ENCODE data around the gene CSF3R.

CSF3R gene

DNA sequence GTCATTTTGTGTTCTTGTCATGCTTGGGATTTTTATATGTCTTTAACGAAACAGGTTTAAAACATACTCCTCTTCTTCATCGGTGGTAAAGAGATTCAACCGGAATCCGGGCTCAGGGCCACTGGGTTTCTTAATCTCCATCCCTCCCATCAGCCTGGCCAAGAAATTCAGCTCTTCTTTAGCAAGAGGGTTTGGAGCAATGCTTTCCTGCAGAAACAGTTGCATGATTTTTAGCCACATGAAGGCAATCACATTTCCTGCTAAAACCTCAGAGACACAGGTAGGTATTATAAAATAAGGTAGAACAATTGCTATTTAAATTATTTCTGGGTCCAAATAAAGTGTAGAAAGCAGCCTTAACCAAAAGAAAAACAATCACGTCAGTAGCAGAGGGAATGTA is 62.3 kb downstream of the CSF3R start:
- CTCF ChIA-PET: interaction anchor here (0.7 to 2.6 kb wide), 14 partner anchors 9 to 321 kb away, joined by 3 to 21 read pairs (median 3); partner anchors contain the start of gene LSM10
- POLR2A ChIA-PET: no interaction called here
- DNase-seq (ENCODE audit: extremely low spot score): no peak
- TF ChIP-seq, protein P1, sequence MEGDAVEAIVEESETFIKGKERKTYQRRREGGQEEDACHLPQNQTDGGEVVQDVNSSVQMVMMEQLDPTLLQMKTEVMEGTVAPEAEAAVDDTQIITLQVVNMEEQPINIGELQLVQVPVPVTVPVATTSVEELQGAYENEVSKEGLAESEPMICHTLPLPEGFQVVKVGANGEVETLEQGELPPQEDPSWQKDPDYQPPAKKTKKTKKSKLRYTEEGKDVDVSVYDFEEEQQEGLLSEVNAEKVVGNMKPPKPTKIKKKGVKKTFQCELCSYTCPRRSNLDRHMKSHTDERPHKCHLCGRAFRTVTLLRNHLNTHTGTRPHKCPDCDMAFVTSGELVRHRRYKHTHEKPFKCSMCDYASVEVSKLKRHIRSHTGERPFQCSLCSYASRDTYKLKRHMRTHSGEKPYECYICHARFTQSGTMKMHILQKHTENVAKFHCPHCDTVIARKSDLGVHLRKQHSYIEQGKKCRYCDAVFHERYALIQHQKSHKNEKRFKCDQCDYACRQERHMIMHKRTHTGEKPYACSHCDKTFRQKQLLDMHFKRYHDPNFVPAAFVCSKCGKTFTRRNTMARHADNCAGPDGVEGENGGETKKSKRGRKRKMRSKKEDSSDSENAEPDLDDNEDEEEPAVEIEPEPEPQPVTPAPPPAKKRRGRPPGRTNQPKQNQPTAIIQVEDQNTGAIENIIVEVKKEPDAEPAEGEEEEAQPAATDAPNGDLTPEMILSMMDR (IDR thresholded peaks at IDR 0.05; ENCODE audit: control extremely low read depth, extremely low read depth, low read depth, missing control alignments): no peak

DNA sequence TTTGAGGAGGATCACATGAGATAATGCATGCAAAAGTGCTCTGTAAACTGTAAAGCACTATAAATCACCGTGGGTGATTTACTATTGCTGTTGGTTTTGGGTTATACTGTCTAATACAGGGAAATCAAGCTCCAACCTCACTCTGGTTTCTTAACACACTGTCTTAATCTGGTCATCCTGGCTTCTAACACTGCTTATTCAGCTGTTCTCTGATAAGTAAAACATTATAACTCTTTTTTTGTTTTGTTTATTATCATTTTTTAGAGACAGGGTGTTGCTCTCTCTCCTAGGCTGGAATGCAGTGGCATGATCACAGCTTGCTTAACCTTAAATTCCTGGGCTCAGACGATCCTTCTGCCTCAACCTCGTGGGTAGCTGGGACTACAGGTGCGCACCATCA is 63.1 kb downstream of the CSF3R start:
- CTCF ChIA-PET: interaction anchor here (0.7 to 2.6 kb wide), 18 partner anchors 8 to 320 kb away, joined by 3 to 21 read pairs (median 4); partner anchors contain the start of gene LSM10
- POLR2A ChIA-PET: no interaction called here
- TF ChIP-seq, protein P1 (IDR thresholded peaks at IDR 0.05; ENCODE audit: control extremely low read depth, extremely low read depth, low read depth, missing control alignments): no peak
- no peak for DNase-seq (ENCODE audit: extremely low spot score)

DNA sequence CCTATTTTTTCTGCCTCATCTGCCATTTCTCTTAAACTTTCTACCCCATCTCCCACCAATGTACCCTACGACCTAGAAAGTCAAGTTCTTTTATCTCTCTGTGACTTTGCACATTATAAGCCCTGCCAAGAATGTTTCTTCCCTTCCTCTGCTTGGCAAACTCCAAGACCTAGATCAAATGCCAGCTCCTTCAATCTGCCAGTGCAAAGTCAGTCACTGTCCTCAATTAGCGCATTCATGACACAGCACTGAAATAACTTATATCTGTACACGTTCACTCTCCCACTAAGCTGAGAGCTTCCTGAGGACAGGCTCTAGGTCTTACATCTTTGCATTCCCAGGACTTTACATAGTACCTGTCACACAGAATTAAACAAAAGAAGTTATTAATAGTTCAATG is 63.6 kb downstream of the CSF3R start:
- TF ChIP-seq, protein P1 (IDR thresholded peaks at IDR 0.05; ENCODE audit: control extremely low read depth, extremely low read depth, low read depth, missing control alignments): no peak
- no peak for DNase-seq (ENCODE audit: extremely low spot score)
- ChIA-PET CTCF (interaction anchor here (1.1 to 2.6 kb wide), 13 partner anchors 10 to 78 kb away, joined by 3 to 21 read pairs (median 4); no protein-coding TSS in a partner anchor), POLR2A (no interaction called here)

DNA sequence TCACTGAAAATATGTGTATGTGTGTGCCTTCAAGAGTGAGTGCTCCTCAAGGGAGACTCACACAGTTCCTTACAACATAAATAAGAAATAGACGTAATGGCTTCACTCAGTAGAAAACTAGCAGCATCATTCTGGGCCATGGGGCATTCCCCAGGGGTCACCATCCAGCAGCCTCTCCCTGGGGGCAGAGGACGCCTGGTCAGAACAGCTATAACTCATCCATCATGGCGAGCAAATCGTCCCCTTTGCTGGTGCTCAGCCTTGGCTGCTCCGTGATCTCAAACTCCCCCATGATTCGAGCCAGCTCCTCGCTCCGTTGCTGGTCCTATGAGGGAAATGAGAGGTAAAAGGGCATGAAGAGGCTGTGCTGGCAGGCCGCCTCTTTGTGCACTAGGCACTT is 64.8 kb downstream of the CSF3R start:
- TF ChIP-seq, protein P1 (IDR thresholded peaks at IDR 0.05; ENCODE audit: control extremely low read depth, extremely low read depth, low read depth, missing control alignments): no peak
- no peak for DNase-seq (ENCODE audit: extremely low spot score)
- POLR2A ChIA-PET: interaction anchor here (0.5 kb wide), 1 partner anchor 9 kb away, joined by 6 read pairs; no protein-coding TSS in a partner anchor
- CTCF ChIA-PET: interaction anchor here (1.0 to 1.7 kb wide), 3 partner anchors 50 to 132 kb away, joined by 3 to 8 read pairs (median 4); no protein-coding TSS in a partner anchor
